PFSK-1 (cell line): ENCODE data around the gene MYOM3.

Source experiments
- FOXP2 ChIP-seq: optimal IDR thresholded peaks from 2 replicates; pipeline ENCODE3; 2011; ENCODE audit warnings: borderline replicate concordance, control low read depth, inconsistent platforms; ENCODE audit not compliant: insufficient read depth; ENCODE audit errors: extremely low read length, extremely low read depth
- POLR2AphosphoS5 ChIP-seq: IDR thresholded peaks from 2 replicates; pipeline ENCODE4 v1.6.1; 2012; ENCODE audit warnings: low read depth, mild to moderate bottlenecking, control low read depth, low read length, moderate library complexity
- REST ChIP-seq, 2 experiments: IDR thresholded peaks; 2 replicates each; pipeline versions ENCODE4 v1.6.1 to v1.8.0; 2011 to 2012; ENCODE audit warnings: low read depth in 2 of 2, low read length in 2 of 2, control low read depth in 1 of 2, inconsistent platforms in 1 of 2, mild to moderate bottlenecking in 1 of 2, moderate library complexity in 1 of 2; ENCODE audit not compliant: insufficient read depth in 1 of 2
- SIN3A ChIP-seq: IDR thresholded peaks from 2 replicates; pipeline ENCODE4 v1.6.1; 2012; ENCODE audit warnings: mild to moderate bottlenecking, low read length, moderate library complexity, borderline replicate concordance; ENCODE audit not compliant: insufficient read depth
- TAF1 ChIP-seq: IDR thresholded peaks from 2 replicates; pipeline ENCODE4 v1.6.1; 2012; ENCODE audit warnings: low read length, control low read depth, borderline replicate concordance; ENCODE audit not compliant: insufficient read depth

MYOM3 gene

GRCh38 chr1:24151175-24151533, 39.2 kb upstream of the MYOM3 start:
- no peak for TF ChIP-seq REST (IDR thresholded peaks at IDR 0.05; ENCODE audit: insufficient read depth in 1 of 2, low read depth in 2 of 2, low read length in 2 of 2)
- no peak for TF ChIP-seq POLR2AphosphoS5
- TF ChIP-seq TAF1 = no peak
- TF ChIP-seq FOXP2 = no peak
- no peak for TF ChIP-seq SIN3A

DNA sequence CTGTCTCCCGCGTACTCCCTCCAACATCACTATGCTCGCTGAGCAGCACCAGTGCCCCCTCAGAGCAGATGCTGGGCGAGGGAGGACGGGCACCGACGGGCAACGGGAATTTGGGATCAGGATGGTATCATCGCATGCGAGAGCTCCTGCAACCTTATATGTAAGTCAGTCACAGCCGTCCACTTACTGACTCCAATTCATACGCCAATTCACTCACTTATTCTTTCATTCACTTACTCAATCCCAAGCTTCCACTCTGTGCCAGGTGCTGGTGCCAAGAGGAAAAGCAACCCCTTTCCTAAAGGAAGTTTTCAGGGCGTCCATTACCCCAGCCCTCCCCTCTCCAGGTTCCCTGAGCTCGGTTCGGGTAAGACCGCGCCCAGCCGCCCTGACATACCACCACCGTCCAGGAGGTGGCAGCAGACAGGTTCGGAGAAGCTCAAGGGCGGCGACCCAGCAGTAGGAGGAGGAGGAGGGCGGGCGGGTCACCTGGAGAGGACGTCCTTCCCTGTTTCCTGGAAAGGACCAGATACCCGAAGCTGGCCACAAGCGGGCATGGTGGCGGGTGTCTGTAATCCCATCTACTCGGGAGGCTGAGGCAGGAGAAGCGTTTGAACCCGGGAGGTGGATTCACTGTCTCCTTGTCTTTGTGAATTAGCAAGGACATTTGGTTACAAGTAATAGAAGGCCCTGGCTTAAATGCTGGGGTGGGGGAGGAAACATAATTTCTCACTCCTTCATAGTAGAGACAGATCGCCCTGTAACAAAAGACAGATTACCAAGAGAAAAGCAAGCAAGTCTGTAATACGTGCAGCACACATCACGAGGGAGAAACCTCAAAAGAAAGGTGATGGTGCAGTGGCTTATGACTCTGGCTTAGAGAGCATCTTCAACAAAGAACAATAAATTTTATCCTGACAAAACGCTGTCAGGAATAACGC, 38.6 kb upstream of the MYOM3 start:
- TF ChIP-seq SIN3A = no peak
- no peak for TF ChIP-seq POLR2AphosphoS5
- no peak for TF ChIP-seq TAF1
- TF ChIP-seq FOXP2 = no peak
- TF ChIP-seq REST (IDR thresholded peaks at IDR 0.05; ENCODE audit: insufficient read depth in 1 of 2, low read depth in 2 of 2, low read length in 2 of 2) = no peak

DNA sequence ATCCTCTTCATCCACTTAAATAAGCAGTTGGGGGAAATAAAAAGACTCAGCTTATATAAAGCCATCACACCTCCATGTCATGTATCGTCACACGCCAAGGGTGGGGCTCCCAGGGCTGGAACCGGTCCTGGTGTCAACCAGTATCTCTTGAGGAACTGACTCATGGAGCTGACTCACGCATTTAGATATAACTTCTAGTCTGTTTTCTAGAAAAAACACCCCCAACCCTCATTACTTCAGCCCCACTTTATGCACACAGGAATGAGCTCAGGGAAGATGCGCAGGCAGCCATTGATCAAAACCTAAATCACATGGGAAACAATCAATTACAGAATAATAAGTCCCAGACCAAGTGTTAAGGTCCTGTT, 37.9 kb upstream of the MYOM3 start:
- TF ChIP-seq FOXP2 = no peak
- no peak for TF ChIP-seq TAF1
- no peak for TF ChIP-seq POLR2AphosphoS5
- no peak for TF ChIP-seq SIN3A
- no peak for TF ChIP-seq REST (IDR thresholded peaks at IDR 0.05; ENCODE audit: insufficient read depth in 1 of 2, low read depth in 2 of 2, low read length in 2 of 2)

- TF ChIP-seq SIN3A (no peak), REST (IDR thresholded peaks at IDR 0.05; ENCODE audit: insufficient read depth in 1 of 2, low read depth in 2 of 2, low read length in 2 of 2) (no peak), FOXP2 (no peak), POLR2AphosphoS5 (no peak), TAF1 (no peak)
These were observed 35.9 kb upstream of the MYOM3 start for GRCh38 chr1:24147816-24148215.
